ENCODE measurements around the gene HCLS1. TPM values are rescaled to one million over a fixed set of nuclear protein-coding genes. Genes with fewer than 3 reads are reported as not detected.
"Not testable (repeated sequence)": the region's sequence is repeated elsewhere in the genome, so short reads cannot be mapped to it uniquely, and the experiment has no call there.

HCLS1 gene
- total RNA-seq, 1 donor from 2014 or later = 15.4 TPM

DNA sequence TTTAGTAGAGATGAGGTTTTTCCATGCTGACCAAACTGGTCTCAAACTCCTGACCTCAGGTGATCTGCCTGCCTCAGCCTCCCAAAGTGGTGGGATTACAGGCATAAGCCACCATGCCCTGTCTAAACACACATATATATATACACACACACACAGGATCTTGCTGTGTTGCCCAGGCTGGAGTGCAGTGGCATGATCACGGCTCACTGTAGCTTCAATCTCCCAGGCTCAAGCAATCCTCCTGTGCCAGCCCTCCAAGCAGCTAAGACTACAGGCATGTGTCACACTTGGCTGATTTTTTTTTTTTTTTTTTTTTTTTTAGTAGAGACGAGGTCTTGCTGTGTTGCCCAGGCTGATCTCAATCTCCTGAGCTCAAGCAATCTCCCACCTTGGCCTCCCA is 60.8 kb downstream of the HCLS1 start:
- not testable (repeated sequence) for DNase-seq (ENCODE audit: low spot score); ATAC-seq

DNA sequence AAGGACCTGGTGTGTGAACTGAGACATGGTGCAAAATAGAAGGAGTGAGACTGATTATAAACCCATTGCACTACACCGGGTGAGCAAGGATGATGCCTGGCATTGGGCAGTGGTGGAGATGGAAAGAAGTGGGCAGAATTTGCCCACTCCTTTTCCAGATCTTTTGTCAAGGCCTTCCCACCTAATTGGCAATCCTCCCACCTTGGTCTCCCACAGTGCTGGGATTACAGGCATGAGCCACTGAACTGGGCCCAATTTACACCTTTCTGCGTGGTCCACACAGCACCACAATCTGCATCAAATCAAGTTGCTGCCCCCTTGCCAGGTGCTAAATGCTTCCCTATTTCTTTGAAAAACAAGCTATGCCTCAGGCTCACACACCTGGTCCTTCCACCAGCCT is 62.1 kb downstream of the HCLS1 start:
- ATAC-seq = no peak
- DNase-seq (ENCODE audit: low spot score) = no peak

DNA sequence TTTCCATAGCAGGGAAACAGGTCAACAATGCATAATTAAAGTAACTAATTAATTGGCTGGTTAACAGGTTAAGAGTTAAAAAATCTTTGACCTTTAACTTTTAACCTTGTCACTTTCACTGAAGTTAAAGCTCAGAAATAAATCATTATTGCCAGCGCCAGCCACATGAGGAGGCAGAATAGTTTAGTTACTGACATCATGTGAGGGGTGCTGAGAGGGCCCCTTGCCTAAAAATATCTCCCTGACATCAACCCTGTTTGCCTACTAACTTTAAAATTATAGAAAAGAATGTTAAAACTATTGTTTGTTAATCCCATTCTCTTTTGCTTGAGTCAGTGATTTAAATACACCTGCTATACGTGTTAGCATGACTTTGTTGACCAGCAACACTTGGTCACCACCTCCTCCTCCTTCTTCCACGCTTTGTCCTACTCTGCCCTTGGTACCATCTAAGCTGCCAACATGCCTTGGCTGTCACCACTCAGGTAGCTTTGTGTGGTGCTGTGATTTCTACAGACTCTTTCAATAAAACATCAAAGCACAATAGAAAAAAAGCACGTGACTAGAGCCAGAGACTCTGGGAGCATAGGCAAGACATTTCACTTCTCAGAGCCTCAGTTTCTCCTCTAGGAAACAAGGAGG is 64.8 kb downstream of the HCLS1 start:
- no peak for ATAC-seq

DNA sequence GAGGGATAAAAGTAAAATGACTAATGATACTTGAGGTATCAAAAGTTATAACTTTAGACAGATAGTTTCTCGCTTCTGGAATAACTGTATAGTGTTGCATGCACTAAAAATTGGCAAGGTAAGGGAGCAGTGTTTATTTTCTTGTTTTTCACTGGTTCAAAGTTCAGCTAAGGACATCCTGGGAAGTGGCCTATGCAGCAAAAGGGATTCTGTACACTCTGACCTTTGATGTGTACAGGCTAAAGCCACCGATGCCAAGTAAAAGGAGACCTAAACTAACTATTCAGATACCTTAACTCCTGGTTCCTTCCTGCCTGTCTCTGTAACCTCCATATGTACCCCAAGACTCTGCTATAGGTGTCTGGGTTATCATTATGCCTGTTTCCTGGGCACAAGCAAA is 65.9 kb downstream of the HCLS1 start:
- peak; percentile 54 for DNase-seq (ENCODE audit: low spot score)
- peak; percentile 93 for ATAC-seq

More for the DNA sequence above, 64.8 kb downstream of the HCLS1 start:
- no peak for DNase-seq (ENCODE audit: low spot score)

DNA sequence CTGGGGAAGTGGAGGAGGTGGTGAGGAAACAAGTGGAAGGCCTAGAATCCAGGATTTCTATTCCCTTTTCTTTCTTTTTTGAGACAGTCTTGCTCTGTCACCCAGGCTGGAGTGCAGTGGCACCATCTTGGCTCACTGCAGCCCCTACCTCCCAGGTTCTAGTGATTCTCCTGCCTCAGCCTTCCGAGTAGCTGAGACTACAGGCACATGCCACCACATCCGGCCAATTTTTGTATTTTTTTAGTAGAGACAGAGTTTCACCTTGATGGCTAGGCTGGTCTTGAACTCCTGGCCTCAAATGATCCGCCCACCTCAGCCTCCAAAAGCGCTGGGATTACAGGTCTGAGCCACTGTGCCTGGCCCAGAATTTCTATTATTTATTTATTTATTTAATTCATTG is 66.9 kb downstream of the HCLS1 start:
- DNase-seq (ENCODE audit: low spot score); ATAC-seq: not testable (repeated sequence)

DNA sequence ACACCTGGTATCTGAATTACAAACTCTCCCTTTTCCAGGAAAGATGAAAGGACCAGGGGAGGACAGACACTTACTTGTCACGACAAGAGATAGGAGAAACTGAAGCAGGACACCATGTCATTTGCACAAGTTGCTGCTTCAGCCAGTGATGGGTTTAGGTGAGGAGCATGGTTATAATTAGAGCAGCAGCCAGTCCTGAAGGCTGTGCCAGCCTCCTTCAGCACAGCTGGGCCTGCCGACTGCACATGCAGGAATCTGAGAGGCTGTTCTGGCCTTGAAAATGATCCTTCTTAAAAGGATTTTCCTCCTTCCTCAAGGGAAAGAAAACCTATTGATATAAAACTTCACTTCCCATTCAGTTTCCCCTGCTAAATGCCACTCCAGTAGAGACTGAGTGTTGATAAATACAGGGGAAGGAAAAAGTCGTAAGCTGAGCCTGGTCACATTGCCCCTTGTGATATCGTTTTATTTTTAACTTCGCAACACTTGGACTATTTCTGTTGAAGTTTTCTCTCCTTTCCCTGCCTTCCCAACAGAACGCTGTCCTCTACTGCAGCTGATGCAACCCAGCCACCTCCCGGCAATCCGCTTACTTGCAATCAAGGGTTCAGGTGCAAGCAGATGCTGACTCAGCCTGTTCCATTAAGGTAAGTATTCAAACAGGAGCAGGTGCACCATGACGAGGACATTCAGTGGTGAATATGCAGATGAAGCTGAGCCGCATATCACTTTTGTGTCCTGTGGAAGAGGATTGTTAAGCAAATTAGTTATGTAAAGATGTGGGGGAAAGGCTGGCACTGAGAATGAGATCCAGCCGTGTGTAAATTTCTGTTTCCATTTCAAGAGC is 67.6 kb downstream of the HCLS1 start, which contains the start of gene FBXO40:
FBXO40 (plus strand) TSS at position 524 of the 847 bp plus-strand sequence. CDS start 27,197 bp downstream, outside the sequence.
- DNase-seq (ENCODE audit: low spot score) (peak; percentile 65), ATAC-seq (peak; percentile 86)

DNA sequence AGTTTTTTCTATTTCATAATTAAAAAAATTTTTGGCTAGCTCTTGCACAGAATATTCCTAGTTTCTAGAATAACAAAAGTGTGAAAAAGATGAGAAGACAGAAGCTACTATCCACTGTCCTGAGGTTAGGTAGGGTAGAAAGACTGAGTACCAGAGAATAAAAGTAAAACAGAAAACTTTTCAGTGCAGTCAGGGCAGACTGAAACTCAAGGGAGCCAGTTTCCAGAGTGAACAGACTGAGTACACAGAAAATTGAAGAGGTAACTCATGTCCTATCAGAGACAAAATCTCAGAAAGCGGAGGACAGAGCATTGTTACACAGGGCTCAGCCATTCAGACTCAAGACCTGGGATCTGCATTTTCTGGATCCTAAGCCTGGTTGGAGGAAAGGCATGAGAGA is 76.3 kb downstream of the HCLS1 start:
- DNase-seq (ENCODE audit: low spot score) = no peak
- ATAC-seq = no peak

DNA sequence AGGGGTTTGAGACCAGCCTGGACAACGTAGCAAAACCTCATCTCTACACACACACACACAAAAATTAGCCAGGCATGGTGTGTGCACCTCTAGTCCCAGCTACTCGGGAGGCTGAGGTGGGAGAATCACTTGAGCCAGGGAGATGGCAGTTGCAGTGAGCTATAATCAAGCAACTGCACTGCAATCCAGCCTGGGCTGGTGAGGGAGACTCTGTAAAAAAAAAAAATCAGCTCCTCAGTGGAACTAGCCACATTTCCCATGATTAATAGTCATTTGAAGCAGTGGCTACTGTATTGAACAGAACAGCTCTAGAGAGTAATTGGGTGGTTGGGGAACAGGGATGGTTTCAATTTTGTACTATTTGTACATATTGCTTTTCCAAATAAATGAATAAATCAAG is 79.0 kb downstream of the HCLS1 start:
- DNase-seq (ENCODE audit: low spot score) = no peak
- ATAC-seq = no peak

Other genes starting within 250 kb of the HCLS1 start
- 0.23 TPM for gene POLQ, start 114.9 kb downstream of the HCLS1 start, total RNA-seq
- not detected for gene ARGFX, start 93.0 kb downstream of the HCLS1 start, total RNA-seq
- 0.03 TPM for gene FBXO40, start 67.5 kb downstream of the HCLS1 start, total RNA-seq
- gene GOLGB1, start 88.8 kb upstream of the HCLS1 start, total RNA-seq = 26.1 TPM
- gene IQCB1, start 174.2 kb upstream of the HCLS1 start, total RNA-seq = 3.9 TPM
- gene EAF2, start 174.3 kb upstream of the HCLS1 start, total RNA-seq = 2.2 TPM
- gene SLC15A2, start 233.5 kb upstream of the HCLS1 start, total RNA-seq = 1.5 TPM